ENCODE measurements around the gene REV1. TPM values are rescaled to one million over a fixed set of nuclear protein-coding genes. Genes with fewer than 3 reads are reported as not detected.
"Not testable (repeated sequence)": the region's sequence is repeated elsewhere in the genome, so short reads cannot be mapped to it uniquely, and the experiment has no call there.

The REV1 gene
- total RNA-seq, 4 donors from 2014 or later: 82.6 to 89.5 (median 85.3) TPM

- Histone ChIP-seq H3K4me1 (peaks cover 0 to 4% (median 0%) of the 10 kb centered on the region in 4 donors), H3K27me3 (no peaks in the 10 kb centered on the region), H3K27ac (no peak overlapping the region), H3K9me3 (no peaks in the 10 kb centered on the region), H3K4me3 (no peak overlapping the region), H3K36me3 (no peaks in the 10 kb centered on the region)
- no peak for TF ChIP-seq CTCF (IDR thresholded peaks at IDR 0.05)
- no peak for TF ChIP-seq POLR2A (IDR thresholded peaks at IDR 0.05)
- DNase-seq: no peak
Observed at GRCh38 chr2:99470957-99471356, 18.9 kb downstream of the REV1 start.

DNA sequence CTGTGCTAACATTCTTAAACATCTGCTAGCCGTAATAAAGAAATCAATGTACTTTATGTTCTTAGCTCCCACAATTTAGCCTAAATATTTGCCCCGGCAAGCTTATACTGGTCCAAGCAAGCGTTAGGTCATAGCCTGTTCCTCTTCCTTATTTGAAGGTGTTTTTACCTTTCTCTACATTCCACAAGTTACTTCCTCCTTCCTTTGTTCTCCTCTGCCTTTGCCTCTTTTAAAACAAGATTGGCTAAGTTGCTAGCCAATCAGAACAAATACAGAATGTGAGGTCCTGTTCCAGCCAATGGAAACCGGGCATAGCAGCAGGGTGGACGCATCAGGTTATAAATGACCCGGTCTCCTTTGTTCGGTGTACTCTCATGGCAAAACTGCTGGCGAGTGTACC, 19.4 kb downstream of the REV1 start:
- not testable (repeated sequence) for H3K4me1 ChIP-seq, DNase-seq, H3K27me3 ChIP-seq, H3K4me3 ChIP-seq, H3K27ac ChIP-seq, H3K36me3 ChIP-seq, H3K9me3 ChIP-seq

DNA sequence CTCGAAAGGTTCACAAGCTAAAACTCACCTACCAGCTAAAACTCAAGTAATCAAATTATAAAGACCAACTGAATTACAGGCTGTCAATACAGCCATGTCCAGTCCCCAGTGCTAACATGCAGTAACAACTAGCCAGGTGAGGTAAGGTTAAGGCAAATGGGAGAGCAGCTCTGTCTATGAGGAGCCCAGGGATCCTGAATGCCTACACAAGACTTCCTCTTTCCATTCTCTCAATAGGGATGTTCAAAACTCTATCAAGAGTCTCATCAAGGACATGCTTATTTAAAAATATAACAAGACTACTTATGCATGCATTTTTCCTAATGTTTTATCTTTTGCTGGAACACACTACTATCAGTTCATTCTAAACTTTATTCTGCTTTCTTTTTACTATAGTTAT, 20.4 kb downstream of the REV1 start:
- Histone ChIP-seq H3K27me3 (no peaks in the 10 kb centered on the region), H3K9me3 (no peaks in the 10 kb centered on the region), H3K4me1 (no peaks in the 10 kb centered on the region), H3K27ac (no peak overlapping the region), H3K4me3 (no peak overlapping the region), H3K36me3 (no peaks in the 10 kb centered on the region)
- DNase-seq: no peak
- TF ChIP-seq CTCF (IDR thresholded peaks at IDR 0.05) (no peak), POLR2A (IDR thresholded peaks at IDR 0.05) (no peak)

GRCh38 chr2:99468155-99468554, 21.7 kb downstream of the REV1 start:
- Histone ChIP-seq H3K4me3 (no peak overlapping the region), H3K27me3 (no peaks in the 10 kb centered on the region), H3K36me3 (peaks cover 0 to 9% (median 0%) of the 10 kb centered on the region in 3 donors), H3K4me1 (no peaks in the 10 kb centered on the region), H3K9me3 (no peaks in the 10 kb centered on the region), H3K27ac (no peak overlapping the region)
- DNase-seq: no peak
- no peak for TF ChIP-seq CTCF (IDR thresholded peaks at IDR 0.05)
- TF ChIP-seq POLR2A (IDR thresholded peaks at IDR 0.05): no peak

DNA sequence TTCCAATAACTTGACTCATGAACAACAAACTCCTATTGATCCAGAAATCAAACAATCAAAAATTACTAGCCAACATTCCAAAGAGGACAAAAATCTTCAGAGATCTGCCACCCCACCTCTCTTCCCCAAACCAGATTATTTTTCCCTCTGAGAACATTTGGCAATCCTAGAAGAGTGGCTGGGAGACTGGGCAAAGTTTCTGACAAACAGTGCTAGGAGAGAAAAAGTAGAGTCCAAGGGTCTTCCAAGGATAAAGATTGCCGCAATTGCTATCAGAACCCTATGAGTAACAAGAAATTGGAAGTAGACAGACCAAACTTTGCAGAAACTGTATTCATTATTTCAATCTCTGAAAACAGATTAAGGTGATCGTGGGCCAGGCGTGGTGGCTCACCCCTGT, 22.4 kb downstream of the REV1 start:
- H3K9me3 ChIP-seq: no peaks in the 10 kb centered on the region
- H3K36me3 ChIP-seq: peaks cover 0 to 13% (median 0%) of the 10 kb centered on the region in 3 donors
- DNase-seq: no peak
- no peaks in the 10 kb centered on the region for H3K4me1 ChIP-seq
- TF ChIP-seq CTCF (IDR thresholded peaks at IDR 0.05) (no peak), POLR2A (IDR thresholded peaks at IDR 0.05) (no peak)
- no peaks in the 10 kb centered on the region for H3K27me3 ChIP-seq
- no peak overlapping the region for H3K4me3 ChIP-seq
- H3K27ac ChIP-seq: no peak overlapping the region

GRCh38 chr2:99461828-99462483, 27.9 kb downstream of the REV1 start:
- no peak for DNase-seq
- H3K9me3 ChIP-seq: no peaks in the 10 kb centered on the region
- H3K4me1 ChIP-seq: no peaks in the 10 kb centered on the region
- H3K4me3 ChIP-seq: no peak overlapping the region
- no peak overlapping the region for H3K27ac ChIP-seq
- peaks cover 0 to 65% (median 0%) of the 10 kb centered on the region in 3 donors for H3K36me3 ChIP-seq
- H3K27me3 ChIP-seq: no peaks in the 10 kb centered on the region
- no peak for TF ChIP-seq CTCF (IDR thresholded peaks at IDR 0.05)
- no peak for TF ChIP-seq POLR2A (IDR thresholded peaks at IDR 0.05)
